Coronary artery (tissue), 2 donors: ENCODE measurements around the gene SMIM9.
"Not testable (repeated sequence)": the region's sequence is repeated elsewhere in the genome, so short reads cannot be mapped to it uniquely, and the experiment has no call there.

ENCODE experiments used
- DNase-seq: peaks from one replicate; pipeline ENCODE4 v3.0.0-alpha.2; 2017; ENCODE audit warnings: low spot score
- H3K27ac ChIP-seq, 2 donors: fragments of 200-600 bp; sonication (generic); one replicate each; pipeline ENCODE4 v1.5.1; 2016 to 2019
- H3K4me3 ChIP-seq: fragments of 200-600 bp; sonication (generic); 2 replicates; pipeline ENCODE4 v1.5.1; 2016; ENCODE audit warnings: mild to moderate bottlenecking, moderate library complexity
- TF ChIP-seq, protein P1 (sequence below): fragments of 200-600 bp; sonication (generic); IDR thresholded peaks from one replicate; pipeline ENCODE4 v1.5.1; 2019; ENCODE audit warnings: antibody characterized with exemption

The SMIM9 gene

DNA sequence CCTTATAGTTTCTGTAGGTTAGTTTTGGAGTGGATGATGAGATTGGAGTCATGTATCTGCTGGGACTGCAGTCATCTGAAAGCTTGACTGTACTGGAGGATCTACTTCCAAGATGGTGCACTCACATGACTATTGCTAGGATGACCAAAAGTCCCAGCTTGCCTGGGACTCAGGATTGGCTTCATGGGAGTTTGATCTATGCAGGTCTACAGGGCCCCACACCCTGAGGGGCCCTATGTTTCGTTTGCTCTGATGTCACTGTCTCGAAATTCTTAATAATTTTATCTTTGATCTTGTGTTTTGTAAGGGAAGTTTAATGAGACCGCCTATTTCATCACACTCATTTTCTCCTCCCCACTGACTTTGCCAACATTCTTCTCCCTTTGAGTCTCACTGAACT is at the start of gene SMIM9:
Gene SMIM9 (minus strand): TSS at position 101 of the 400 bp plus-strand sequence. CDS start 3,806 bp downstream, outside the sequence.
- TF ChIP-seq, protein P1, sequence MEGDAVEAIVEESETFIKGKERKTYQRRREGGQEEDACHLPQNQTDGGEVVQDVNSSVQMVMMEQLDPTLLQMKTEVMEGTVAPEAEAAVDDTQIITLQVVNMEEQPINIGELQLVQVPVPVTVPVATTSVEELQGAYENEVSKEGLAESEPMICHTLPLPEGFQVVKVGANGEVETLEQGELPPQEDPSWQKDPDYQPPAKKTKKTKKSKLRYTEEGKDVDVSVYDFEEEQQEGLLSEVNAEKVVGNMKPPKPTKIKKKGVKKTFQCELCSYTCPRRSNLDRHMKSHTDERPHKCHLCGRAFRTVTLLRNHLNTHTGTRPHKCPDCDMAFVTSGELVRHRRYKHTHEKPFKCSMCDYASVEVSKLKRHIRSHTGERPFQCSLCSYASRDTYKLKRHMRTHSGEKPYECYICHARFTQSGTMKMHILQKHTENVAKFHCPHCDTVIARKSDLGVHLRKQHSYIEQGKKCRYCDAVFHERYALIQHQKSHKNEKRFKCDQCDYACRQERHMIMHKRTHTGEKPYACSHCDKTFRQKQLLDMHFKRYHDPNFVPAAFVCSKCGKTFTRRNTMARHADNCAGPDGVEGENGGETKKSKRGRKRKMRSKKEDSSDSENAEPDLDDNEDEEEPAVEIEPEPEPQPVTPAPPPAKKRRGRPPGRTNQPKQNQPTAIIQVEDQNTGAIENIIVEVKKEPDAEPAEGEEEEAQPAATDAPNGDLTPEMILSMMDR: no peak
- DNase-seq: no peak
- Histone ChIP-seq H3K4me3 (no peak within 1 kb of the TSS), H3K27ac (no peak within 1 kb of the TSS)

DNA sequence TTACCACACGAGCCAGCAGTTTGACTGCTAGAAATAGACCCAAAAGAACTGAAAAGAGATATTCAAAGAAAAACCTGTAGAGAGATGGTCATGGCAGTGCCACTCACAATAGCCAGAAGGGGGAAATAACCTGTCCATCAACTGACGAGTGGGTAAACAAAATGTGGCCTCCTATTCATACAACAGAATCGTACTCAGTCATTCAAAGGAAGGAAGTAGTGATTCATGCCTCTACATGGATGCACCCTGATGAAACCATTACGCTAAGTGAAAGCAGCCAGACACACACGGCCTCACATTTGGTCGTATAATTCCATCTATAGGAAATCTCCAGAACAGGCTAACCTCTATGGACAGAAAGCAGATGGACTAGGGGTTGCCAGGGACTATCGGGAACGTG is 49.6 kb upstream of the SMIM9 start:
- H3K27ac ChIP-seq, DNase-seq, H3K4me3 ChIP-seq: not testable (repeated sequence)

DNA sequence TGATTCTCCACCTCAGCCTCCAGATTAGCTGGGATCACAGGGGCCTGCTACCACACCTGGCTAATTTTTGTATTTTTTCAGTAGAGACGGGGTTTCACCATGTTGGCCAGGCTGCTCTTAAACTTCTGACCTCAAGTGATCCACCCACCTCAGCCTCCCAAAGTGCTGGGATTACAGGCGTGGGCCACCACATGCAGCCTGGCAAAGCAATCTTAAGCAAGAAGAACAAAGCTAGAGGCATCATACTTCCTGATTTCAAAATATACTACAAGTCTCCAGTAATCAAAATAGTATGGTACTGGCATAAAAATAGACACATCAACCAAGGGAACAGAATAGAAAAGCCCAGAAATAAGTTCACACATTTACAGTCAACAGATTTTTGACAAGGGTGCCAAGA is 38.9 kb upstream of the SMIM9 start:
- no peak for DNase-seq
- Histone ChIP-seq H3K27ac (no peak overlapping the region), H3K4me3 (no peak overlapping the region)
- TF ChIP-seq, protein P1: no peak

DNA sequence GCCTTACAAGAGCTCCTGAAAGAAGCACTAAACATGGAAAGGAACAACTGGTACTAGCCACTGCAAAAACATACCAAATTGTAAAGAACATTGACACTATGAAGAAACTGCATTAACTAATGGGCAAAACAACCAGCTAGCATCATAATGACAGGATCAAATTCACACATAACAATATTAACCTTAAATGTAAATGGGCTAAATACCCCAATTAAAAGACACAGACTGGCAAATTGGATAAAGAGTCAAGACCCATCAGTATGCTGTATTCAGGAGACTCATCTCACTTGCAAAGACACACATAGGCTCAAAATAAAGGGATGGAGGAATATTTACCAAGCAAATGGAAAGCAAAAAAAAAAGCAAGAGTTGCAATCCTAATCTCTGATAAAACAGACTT is 34.1 kb upstream of the SMIM9 start:
- H3K27ac ChIP-seq, H3K4me3 ChIP-seq, DNase-seq: not testable (repeated sequence)

DNA sequence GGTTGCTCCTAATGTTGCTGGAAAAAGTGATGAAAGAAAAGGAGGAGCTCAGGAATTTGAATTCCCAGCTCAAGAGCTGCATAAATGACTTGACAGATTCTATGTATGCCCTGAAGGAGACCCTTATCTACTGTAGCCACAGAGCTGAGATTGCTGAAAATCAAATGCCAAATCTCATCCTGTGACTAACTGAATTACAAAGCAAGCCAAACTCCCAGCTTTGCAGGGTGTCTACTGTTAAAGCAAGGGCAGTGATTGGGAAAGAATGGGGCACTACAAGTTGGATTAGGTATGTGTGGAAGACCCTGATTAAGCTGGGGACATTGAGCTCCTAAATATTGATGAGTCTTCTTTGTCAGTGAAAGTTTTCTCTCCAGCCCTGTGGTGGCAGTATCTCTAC is 20.8 kb upstream of the SMIM9 start:
- no peak for DNase-seq
- TF ChIP-seq, protein P1: no peak
- Histone ChIP-seq H3K27ac (no peak overlapping the region), H3K4me3 (no peak overlapping the region)

DNA sequence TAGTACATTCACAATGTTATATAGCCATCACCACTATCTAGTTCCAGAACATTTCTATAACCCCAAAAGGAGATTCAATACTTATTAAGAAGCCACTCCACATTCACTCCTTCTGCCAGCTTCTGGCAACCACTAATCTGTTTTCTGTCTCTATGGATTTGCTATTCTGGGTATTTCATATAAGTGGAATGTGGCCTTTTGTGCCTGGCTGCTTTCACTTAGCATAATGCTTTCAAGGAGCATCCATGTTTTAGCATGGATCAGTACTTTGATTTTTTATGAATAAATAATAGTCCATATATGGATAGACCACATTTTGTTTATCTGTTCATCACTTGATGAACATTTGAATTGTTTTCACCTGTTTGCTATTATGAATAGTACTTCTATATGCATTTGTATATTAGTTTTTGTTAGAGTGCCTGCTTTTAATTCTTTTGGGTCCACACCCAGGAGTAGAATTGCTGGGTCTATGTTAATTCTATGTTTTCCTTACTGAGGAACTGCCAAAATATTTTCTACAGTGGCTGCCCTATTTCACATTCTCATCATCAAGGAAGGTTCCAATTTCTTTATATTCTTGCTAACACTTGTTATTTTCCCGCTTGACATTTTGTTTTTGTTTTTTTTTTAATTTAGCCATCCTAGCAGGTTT is 16.6 kb upstream of the SMIM9 start:
- no peak for DNase-seq
- H3K4me3 ChIP-seq: no peak overlapping the region
- TF ChIP-seq, protein P1: no peak
- H3K27ac ChIP-seq: no peak overlapping the region

DNA sequence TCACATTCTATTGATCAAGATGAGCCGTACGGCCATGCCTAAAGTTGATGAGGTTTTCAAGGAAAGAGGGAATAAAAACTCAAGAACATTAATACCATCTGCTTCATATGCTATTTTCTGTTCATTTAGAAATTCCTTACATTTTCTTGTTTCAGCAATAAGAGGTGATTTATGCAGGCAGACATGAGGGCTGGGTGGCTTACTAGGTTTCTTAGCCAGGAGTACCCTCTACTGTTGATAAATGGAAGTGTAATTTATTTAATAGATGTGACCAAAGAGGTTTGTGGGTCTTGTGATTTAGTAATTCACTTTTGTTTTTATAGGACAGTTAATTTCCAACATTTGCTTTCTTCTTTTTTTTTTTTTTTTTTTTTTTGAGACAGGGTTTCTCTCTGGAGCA is 6.4 kb upstream of the SMIM9 start:
- TF ChIP-seq, protein P1: no peak
- Histone ChIP-seq H3K4me3 (no peak overlapping the region), H3K27ac (no peak overlapping the region)
- no peak for DNase-seq

DNA sequence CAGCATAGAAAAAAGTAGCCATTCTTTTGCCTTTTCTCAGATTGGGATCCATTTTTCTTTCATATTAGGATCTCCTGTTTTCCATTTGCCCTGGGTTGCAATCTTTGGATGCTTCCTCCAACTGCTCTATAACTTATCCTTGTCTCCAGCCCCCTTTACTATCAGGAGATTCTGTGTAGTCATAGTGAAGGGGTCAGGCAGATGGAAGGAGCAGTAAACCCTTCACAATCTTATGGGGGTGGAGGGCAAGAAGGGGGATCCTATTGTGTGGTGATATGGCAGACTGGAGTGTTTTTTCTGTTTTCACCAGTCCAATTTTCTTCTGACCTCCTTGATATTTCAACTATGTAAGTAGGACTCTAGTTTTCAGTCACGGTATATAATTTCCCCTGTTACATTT is 1.7 kb upstream of the SMIM9 start:
- TF ChIP-seq, protein P1: no peak
- DNase-seq: no peak
- no peak overlapping the region for H3K27ac ChIP-seq
- H3K4me3 ChIP-seq: no peak overlapping the region
